ENCODE data around the gene NXNL2. TPM values are rescaled to one million over a fixed set of nuclear protein-coding genes. Genes with fewer than 3 reads are reported as not detected.

Gene NXNL2
- total RNA-seq, 1 donor from 2014 or later = 0.52 TPM

DNA sequence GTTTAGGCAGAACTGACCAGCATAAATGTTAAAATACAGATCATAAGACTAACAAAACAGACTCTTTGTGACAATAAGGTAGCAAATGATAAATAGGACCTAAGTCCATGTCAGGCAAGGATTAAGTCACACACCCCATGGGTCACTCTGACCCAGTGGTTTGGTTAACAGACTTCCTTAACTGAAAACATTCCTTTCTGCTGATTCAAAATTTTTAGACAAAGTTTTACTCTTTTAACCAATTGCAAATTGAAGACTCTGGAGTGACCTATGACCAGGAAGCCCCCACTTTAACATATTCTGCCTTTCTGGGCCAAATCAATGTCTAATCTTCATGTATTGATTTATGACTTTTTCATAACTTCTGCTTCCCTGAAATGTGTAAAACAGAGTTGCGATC is 4.9 kb upstream of the NXNL2 start:
- H3K27me3 ChIP-seq (ENCODE audit: control insufficient read depth in 3 of 3, insufficient read depth in 3 of 3, low read length in 3 of 3) = peaks cover 3 to 20% (median 18%) of the 10 kb centered on the region in 3 donors
- H3K9me3 ChIP-seq (ENCODE audit: control insufficient read depth in 3 of 3, low read length in 3 of 3) = no peaks in the 10 kb centered on the region
- H3K4me1 ChIP-seq (ENCODE audit: control insufficient read depth in 3 of 3, insufficient read depth in 3 of 3, low read length in 3 of 3) = peaks cover 0 to 6% (median under 1%) of the 10 kb centered on the region in 3 donors
- H3K36me3 ChIP-seq (ENCODE audit: control insufficient read depth in 3 of 3, insufficient read depth in 3 of 3, low read length in 3 of 3) = no peaks in the 10 kb centered on the region
- H3K9ac ChIP-seq (ENCODE audit: low read depth in 1 of 3, low read length in 3 of 3) = no peak overlapping the region
- H3K4me3 ChIP-seq (ENCODE audit: low read length in 3 of 3) = no peak overlapping the region
- no peak overlapping the region for H3K27ac ChIP-seq (ENCODE audit: low read depth, low read length)

DNA sequence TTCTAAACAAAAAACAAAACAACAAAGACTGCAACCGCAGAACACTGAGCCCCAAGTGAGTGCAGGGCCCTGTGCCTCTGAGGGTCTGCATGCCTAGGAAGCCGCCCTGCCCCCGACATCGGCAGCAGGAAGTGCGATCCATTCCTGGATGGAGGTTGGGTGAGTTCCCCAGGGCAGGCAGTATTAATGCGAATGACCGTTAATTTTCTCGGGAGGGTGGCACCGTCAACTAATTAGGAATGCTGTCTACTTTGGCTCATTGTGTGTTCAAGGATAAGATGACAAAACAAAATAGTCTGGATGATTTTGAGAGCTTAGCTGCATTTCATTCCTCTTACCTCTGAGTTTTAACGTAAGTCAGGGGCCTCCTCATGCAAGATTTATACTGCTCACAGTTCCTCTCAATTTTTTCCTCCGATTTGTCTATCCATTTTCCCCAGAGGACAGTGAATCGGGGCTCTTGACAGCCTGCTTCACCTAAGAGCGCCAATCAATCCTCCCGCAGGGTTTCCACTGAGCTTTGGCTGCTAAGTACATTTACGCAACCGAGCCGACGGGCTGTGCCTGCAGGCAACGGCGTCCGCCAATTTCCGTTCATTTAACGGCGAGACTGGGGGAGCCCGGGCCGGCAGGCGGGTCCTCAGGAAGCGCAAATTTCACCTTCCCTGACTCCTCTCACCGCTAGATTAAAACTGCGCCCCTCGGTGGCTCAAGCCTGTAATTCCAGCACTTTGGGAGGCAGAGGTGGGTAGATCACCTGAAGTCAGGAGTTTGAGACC is 2.9 kb upstream of the NXNL2 start:
- Histone ChIP-seq H3K36me3 (ENCODE audit: control insufficient read depth in 3 of 3, insufficient read depth in 3 of 3, low read length in 3 of 3) (no peaks in the 10 kb centered on the region), H3K27me3 (ENCODE audit: control insufficient read depth in 3 of 3, insufficient read depth in 3 of 3, low read length in 3 of 3) (peaks cover 16 to 37% (median 34%) of the 10 kb centered on the region in 3 donors), H3K9ac (ENCODE audit: low read depth in 1 of 3, low read length in 3 of 3) (no peak overlapping the region), H3K9me3 (ENCODE audit: control insufficient read depth in 3 of 3, low read length in 3 of 3) (no peaks in the 10 kb centered on the region), H3K4me3 (ENCODE audit: low read length in 3 of 3) (no peak overlapping the region), H3K27ac (ENCODE audit: low read depth, low read length) (no peak overlapping the region), H3K4me1 (ENCODE audit: control insufficient read depth in 3 of 3, insufficient read depth in 3 of 3, low read length in 3 of 3) (peaks cover 3 to 16% (median 5%) of the 10 kb centered on the region in 3 donors)

DNA sequence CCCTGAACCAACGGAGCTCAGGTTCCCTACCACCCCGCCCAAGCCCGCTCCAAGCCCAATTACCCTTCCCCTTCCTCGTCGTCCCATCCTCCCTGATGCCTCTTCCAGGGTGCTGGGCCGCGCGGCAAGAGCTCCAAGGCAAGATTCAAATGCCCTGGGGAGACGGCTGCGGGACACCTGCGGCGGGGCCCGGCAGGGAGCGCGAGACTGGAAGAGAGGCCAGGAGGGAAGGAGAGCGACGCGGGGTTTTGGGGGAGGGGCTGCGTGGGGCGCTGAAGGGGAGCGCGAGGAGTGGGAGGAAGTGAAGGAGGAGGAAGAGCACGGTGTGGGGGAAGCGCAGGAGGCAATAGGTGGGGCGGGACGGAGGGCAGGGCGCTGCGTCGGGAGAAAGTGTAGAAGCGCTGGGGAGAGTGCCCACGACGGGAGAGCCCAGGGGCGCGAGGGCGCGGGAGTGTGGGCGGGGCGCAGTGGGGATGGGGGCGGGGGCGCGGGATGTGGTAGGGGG is 975 bp upstream of the NXNL2 start:
- H3K27me3 ChIP-seq (ENCODE audit: control insufficient read depth in 3 of 3, insufficient read depth in 3 of 3, low read length in 3 of 3) = peaks cover 25 to 44% (median 43%) of the 10 kb centered on the region in 3 donors
- peak overlapping the region; percentile 22 to 35 (median 23) for H3K4me3 ChIP-seq (ENCODE audit: low read length in 3 of 3)
- no peaks in the 10 kb centered on the region for H3K36me3 ChIP-seq (ENCODE audit: control insufficient read depth in 3 of 3, insufficient read depth in 3 of 3, low read length in 3 of 3)
- H3K9me3 ChIP-seq (ENCODE audit: control insufficient read depth in 3 of 3, low read length in 3 of 3) = peaks cover 0 to 2% (median 0%) of the 10 kb centered on the region in 3 donors
- no peak overlapping the region for H3K9ac ChIP-seq (ENCODE audit: low read depth in 1 of 3, low read length in 3 of 3)
- peaks cover 3 to 16% (median 5%) of the 10 kb centered on the region in 3 donors for H3K4me1 ChIP-seq (ENCODE audit: control insufficient read depth in 3 of 3, insufficient read depth in 3 of 3, low read length in 3 of 3)
- no peak overlapping the region for H3K27ac ChIP-seq (ENCODE audit: low read depth, low read length)

DNA sequence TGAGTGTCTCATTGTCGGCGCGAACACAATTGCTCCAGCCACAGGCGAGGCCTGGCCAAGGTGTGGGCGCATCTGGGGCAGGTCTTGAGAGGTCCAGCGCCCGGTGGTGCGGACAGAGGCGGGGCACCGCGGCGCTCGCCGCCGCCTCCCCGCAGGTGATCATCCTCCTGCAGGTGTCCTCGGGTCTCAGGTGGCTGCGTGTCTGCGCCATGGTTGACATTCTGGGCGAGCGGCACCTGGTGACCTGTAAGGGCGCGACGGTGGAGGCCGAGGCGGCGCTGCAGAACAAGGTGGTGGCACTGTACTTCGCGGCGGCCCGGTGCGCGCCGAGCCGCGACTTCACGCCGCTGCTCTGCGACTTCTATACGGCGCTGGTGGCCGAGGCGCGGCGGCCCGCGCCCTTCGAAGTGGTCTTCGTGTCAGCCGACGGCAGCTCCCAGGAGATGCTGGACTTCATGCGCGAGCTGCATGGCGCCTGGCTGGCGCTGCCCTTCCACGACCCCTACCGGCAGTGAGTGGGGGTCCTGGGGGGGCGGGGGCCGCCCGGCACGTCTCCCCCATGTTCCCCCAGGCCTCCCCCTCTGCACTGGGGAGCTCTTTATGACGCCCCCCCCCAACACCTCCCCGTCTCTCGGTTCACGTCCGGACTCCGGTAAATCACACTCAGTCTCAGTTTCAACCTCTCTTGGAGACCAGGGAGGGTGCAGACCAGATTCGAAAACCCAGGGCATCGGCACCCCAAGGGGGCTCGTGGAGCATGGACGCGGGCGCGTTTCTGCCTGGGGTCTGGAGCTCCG is 446 bp downstream of the NXNL2 start:
- Histone ChIP-seq H3K27ac (ENCODE audit: low read depth, low read length) (no peak overlapping the region), H3K4me1 (ENCODE audit: control insufficient read depth in 3 of 3, insufficient read depth in 3 of 3, low read length in 3 of 3) (peaks cover 3 to 16% (median 5%) of the 10 kb centered on the region in 3 donors), H3K4me3 (ENCODE audit: low read length in 3 of 3) (peak overlapping the region; percentile 22 to 43 (median 27)), H3K36me3 (ENCODE audit: control insufficient read depth in 3 of 3, insufficient read depth in 3 of 3, low read length in 3 of 3) (no peaks in the 10 kb centered on the region), H3K9me3 (ENCODE audit: control insufficient read depth in 3 of 3, low read length in 3 of 3) (peaks cover 0 to 2% (median 0%) of the 10 kb centered on the region in 3 donors), H3K27me3 (ENCODE audit: control insufficient read depth in 3 of 3, insufficient read depth in 3 of 3, low read length in 3 of 3) (peaks cover 24 to 44% (median 39%) of the 10 kb centered on the region in 3 donors), H3K9ac (ENCODE audit: low read depth in 1 of 3, low read length in 3 of 3) (no peak overlapping the region)

DNA sequence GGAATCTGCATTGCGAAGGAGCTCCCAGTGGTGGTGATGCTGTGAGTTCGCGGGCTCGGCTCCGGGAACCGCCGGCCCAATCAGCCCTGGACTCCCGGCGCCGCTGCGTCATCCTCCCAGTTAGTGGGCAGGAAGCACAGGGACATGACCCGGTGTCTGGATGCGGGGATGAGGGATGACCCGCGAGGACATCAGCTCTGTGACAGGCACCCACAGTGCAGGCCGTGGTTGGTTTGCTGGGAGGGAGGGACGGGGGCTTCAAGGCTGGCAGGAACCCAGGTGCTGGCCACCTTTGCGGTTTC is 996 bp downstream of the NXNL2 start:
- H3K4me3 ChIP-seq (ENCODE audit: low read length in 3 of 3) = peak overlapping the region in 1 of 3 donors; percentile 22

DNA sequence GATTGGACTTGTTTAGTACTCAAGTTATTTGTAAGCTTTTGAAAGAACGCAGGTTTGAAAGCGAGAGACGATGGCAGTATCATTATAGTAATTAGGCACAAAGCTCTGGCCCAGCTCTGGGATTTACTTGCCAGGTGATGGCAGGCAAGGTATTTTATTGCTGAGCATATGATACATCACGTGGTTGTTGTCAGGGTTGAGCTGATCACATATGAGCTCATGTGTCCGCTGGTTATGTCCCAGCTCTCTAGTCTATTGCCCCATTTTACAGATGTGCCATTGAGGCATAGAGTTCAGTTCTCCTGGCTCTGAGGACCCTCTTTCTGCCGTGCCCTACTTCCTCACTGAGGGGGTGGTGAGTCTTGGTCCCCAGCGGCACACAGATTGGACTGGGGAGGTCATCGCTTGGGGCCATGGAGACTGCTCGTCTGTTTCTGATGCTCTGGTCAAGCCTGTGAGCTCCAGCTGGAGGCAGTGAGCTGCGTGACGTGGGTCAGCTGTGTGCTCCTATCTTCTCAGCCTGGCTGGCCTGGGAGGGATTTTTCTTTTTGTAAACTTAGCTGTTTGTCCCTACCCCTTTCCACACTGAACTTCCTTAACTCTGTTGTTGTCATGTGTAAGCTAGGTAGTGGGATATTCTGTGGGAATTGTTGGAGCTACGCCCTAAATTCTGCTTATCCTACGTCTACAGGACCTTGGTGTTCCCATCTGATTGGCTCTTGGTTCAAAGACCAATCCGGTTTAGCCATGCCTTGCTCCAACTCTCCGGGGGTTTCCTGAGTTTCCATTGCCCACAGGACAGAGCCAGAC is 2.2 kb downstream of the NXNL2 start:
- Histone ChIP-seq H3K27ac (ENCODE audit: low read depth, low read length) (no peak overlapping the region), H3K9me3 (ENCODE audit: control insufficient read depth in 3 of 3, low read length in 3 of 3) (peaks cover 0 to 2% (median 0%) of the 10 kb centered on the region in 3 donors), H3K27me3 (ENCODE audit: control insufficient read depth in 3 of 3, insufficient read depth in 3 of 3, low read length in 3 of 3) (peaks cover 21 to 33% (median 32%) of the 10 kb centered on the region in 3 donors), H3K4me3 (ENCODE audit: low read length in 3 of 3) (no peak overlapping the region), H3K9ac (ENCODE audit: low read depth in 1 of 3, low read length in 3 of 3) (no peak overlapping the region), H3K36me3 (ENCODE audit: control insufficient read depth in 3 of 3, insufficient read depth in 3 of 3, low read length in 3 of 3) (no peaks in the 10 kb centered on the region), H3K4me1 (ENCODE audit: control insufficient read depth in 3 of 3, insufficient read depth in 3 of 3, low read length in 3 of 3) (peaks cover 3 to 12% (median 5%) of the 10 kb centered on the region in 3 donors)

More for the DNA sequence above, 996 bp downstream of the NXNL2 start:
- Histone ChIP-seq H3K27ac (ENCODE audit: low read depth, low read length) (no peak overlapping the region), H3K36me3 (ENCODE audit: control insufficient read depth in 3 of 3, insufficient read depth in 3 of 3, low read length in 3 of 3) (no peaks in the 10 kb centered on the region), H3K9me3 (ENCODE audit: control insufficient read depth in 3 of 3, low read length in 3 of 3) (peaks cover 0 to 2% (median 0%) of the 10 kb centered on the region in 3 donors), H3K4me1 (ENCODE audit: control insufficient read depth in 3 of 3, insufficient read depth in 3 of 3, low read length in 3 of 3) (peaks cover 3 to 16% (median 5%) of the 10 kb centered on the region in 3 donors), H3K9ac (ENCODE audit: low read depth in 1 of 3, low read length in 3 of 3) (no peak overlapping the region), H3K27me3 (ENCODE audit: control insufficient read depth in 3 of 3, insufficient read depth in 3 of 3, low read length in 3 of 3) (peaks cover 21 to 40% (median 39%) of the 10 kb centered on the region in 3 donors)

DNA sequence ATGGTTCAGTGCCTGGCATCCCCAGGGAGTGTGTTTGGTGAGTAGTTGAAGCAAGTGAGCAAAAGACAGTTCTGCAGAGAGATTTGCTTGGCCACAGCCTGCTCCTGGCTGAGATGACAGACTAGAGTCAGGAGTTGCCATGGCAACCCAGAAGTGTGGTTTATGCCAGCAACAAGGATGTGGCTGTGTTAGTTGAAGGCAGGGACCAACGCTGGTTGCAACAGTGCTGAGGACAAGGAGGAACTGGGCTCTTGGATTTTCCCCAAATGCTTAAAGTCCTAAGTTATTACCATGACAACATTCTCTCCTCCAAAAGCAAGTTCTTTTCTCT is 2.7 kb downstream of the NXNL2 start:
- H3K27ac ChIP-seq (ENCODE audit: low read depth, low read length) = no peak overlapping the region
- peaks cover 3 to 11% (median 5%) of the 10 kb centered on the region in 3 donors for H3K4me1 ChIP-seq (ENCODE audit: control insufficient read depth in 3 of 3, insufficient read depth in 3 of 3, low read length in 3 of 3)
- no peaks in the 10 kb centered on the region for H3K36me3 ChIP-seq (ENCODE audit: control insufficient read depth in 3 of 3, insufficient read depth in 3 of 3, low read length in 3 of 3)
- H3K4me3 ChIP-seq (ENCODE audit: low read length in 3 of 3) = no peak overlapping the region
- peaks cover 0 to 2% (median 0%) of the 10 kb centered on the region in 3 donors for H3K9me3 ChIP-seq (ENCODE audit: control insufficient read depth in 3 of 3, low read length in 3 of 3)
- H3K27me3 ChIP-seq (ENCODE audit: control insufficient read depth in 3 of 3, insufficient read depth in 3 of 3, low read length in 3 of 3) = peaks cover 21 to 31% (median 31%) of the 10 kb centered on the region in 3 donors
- no peak overlapping the region for H3K9ac ChIP-seq (ENCODE audit: low read depth in 1 of 3, low read length in 3 of 3)

DNA sequence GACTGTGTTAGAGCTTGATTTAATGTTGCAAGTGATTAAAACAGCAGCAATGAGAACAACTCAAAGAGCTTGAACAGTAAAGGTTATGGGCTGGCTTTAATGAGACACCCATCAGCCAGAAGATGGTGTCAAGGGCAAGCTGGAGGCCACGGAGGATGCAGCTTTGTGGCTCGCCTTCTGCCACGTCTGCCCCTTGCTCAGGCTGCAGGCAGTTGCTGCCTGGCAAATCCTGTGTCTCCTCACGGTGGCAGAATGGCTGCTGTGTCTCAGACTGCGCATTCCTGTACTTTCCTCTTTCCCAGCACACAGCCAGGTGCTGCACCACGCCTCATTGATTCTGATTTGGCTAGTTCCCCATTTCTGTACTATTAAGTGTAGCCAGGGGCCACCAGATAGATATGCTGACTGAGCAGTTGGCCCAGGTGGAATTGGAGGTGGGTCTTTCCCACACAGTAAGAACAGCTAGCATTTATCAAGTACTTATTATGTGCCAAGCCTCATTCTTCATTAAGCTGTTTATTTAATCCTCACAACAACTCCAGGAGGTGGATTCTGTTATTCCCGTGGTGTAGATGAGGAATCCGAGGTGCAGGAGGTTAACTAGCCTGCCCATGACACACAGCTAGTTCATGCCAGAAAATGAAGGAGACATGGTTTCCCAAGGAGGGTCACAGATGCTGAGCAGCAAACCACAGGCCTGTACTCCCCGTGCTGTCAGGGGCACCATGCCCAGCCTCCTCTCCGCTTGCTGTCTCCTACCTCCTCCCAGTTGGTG is 3.5 kb downstream of the NXNL2 start:
- Histone ChIP-seq H3K4me1 (ENCODE audit: control insufficient read depth in 3 of 3, insufficient read depth in 3 of 3, low read length in 3 of 3) (peaks cover 3 to 11% (median 5%) of the 10 kb centered on the region in 3 donors), H3K4me3 (ENCODE audit: low read length in 3 of 3) (no peak overlapping the region), H3K27me3 (ENCODE audit: control insufficient read depth in 3 of 3, insufficient read depth in 3 of 3, low read length in 3 of 3) (peaks cover 21 to 29% (median 27%) of the 10 kb centered on the region in 3 donors), H3K36me3 (ENCODE audit: control insufficient read depth in 3 of 3, insufficient read depth in 3 of 3, low read length in 3 of 3) (no peaks in the 10 kb centered on the region), H3K9me3 (ENCODE audit: control insufficient read depth in 3 of 3, low read length in 3 of 3) (peaks cover 0 to 2% (median 0%) of the 10 kb centered on the region in 3 donors), H3K27ac (ENCODE audit: low read depth, low read length) (no peak overlapping the region), H3K9ac (ENCODE audit: low read depth in 1 of 3, low read length in 3 of 3) (no peak overlapping the region)

DNA sequence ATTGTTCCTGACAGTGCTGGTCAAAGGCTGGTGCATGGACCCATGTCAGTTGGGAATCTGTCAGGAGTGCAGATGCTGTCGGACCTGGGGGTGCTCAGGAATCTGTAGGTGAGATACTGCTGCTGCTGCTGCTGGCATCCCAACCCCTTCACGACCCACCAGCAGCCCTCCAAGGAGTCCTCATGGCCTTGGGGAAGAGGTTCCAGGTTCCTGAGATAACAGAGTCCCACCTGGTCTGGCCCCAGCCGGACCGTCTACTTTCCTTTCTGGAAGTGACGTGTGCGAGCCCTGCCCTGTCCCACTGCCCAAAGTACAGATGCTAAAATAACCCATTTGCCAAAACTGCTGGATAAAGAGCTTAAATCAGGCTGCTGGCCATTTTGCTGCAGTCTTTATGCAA is 4.3 kb downstream of the NXNL2 start:
- H3K27ac ChIP-seq (ENCODE audit: low read depth, low read length) = no peak overlapping the region
- H3K4me3 ChIP-seq (ENCODE audit: low read length in 3 of 3) = no peak overlapping the region
- peaks cover 3 to 11% (median 5%) of the 10 kb centered on the region in 3 donors for H3K4me1 ChIP-seq (ENCODE audit: control insufficient read depth in 3 of 3, insufficient read depth in 3 of 3, low read length in 3 of 3)
- H3K9ac ChIP-seq (ENCODE audit: low read depth in 1 of 3, low read length in 3 of 3) = no peak overlapping the region
- H3K27me3 ChIP-seq (ENCODE audit: control insufficient read depth in 3 of 3, insufficient read depth in 3 of 3, low read length in 3 of 3) = peaks cover 21 to 27% (median 26%) of the 10 kb centered on the region in 3 donors
- peaks cover 0 to 2% (median 0%) of the 10 kb centered on the region in 3 donors for H3K9me3 ChIP-seq (ENCODE audit: control insufficient read depth in 3 of 3, low read length in 3 of 3)
- no peaks in the 10 kb centered on the region for H3K36me3 ChIP-seq (ENCODE audit: control insufficient read depth in 3 of 3, insufficient read depth in 3 of 3, low read length in 3 of 3)

Measured in skeletal muscle tissue (tissue), 4 donors.